Trophoblast cell (in vitro differentiated cells and primary cell): ENCODE results near the gene S100A4.
A peak's percentile ranks its signal among the peaks of the same experiment; 100 is the strongest.
"Not testable (repeated sequence)": the region's sequence is repeated elsewhere in the genome, so short reads cannot be mapped to it uniquely, and the experiment has no call there.

Experiments
- DNase-seq, 2 donors: peaks; one replicate each; pipeline ENCODE4 v3.0.0-alpha.2; 2016
- H2AFZ ChIP-seq: 2 replicates; pipeline ENCODE4 v1.6.1; 2013; ENCODE audit warnings: low read length, moderate library complexity, mild to moderate bottlenecking; ENCODE audit not compliant: insufficient read depth, poor library complexity
- H2AK5ac ChIP-seq: 2 replicates; pipeline ENCODE4 v1.6.1; 2013; ENCODE audit warnings: mild to moderate bottlenecking, low read length
- H2BK120ac ChIP-seq: 2 replicates; pipeline ENCODE4 v1.6.1; 2013; ENCODE audit warnings: low read length, mild to moderate bottlenecking, moderate library complexity; ENCODE audit not compliant: insufficient read depth, poor library complexity
- H2BK12ac ChIP-seq: 2 replicates; pipeline ENCODE4 v1.6.1; 2013; ENCODE audit warnings: mild to moderate bottlenecking, low read length, moderate library complexity
- H2BK5ac ChIP-seq: 2 replicates; pipeline ENCODE4 v1.6.1; 2013; ENCODE audit warnings: low read length, low read depth, moderate library complexity, mild to moderate bottlenecking; ENCODE audit not compliant: poor library complexity
- H3K14ac ChIP-seq: 2 replicates; pipeline ENCODE4 v1.6.1; 2013; ENCODE audit warnings: mild to moderate bottlenecking, low read length
- H3K18ac ChIP-seq: 2 replicates; pipeline ENCODE4 v1.6.1; 2013; ENCODE audit warnings: mild to moderate bottlenecking, low read length
- H3K23ac ChIP-seq: 2 replicates; pipeline ENCODE4 v1.6.1; 2013; ENCODE audit warnings: low read length
- H3K27ac ChIP-seq: 2 replicates; pipeline ENCODE4 v1.5.1; 2013; ENCODE audit warnings: low read depth, mild to moderate bottlenecking, inconsistent platforms, low read length, moderate library complexity
- H3K27me3 ChIP-seq: 2 replicates; pipeline ENCODE4 v1.6.1; 2013; ENCODE audit warnings: inconsistent platforms, mild to moderate bottlenecking, low read length, moderate library complexity; ENCODE audit not compliant: insufficient read depth
- H3K36me3 ChIP-seq, 2 experiments: 1 replicate in 1 of 2; 2 replicates in 1 of 2; pipeline ENCODE4 v1.6.1; 2013; ENCODE audit warnings: low read length in 2 of 2, mild to moderate bottlenecking in 2 of 2, moderate library complexity in 1 of 2; ENCODE audit not compliant: insufficient read depth in 2 of 2, control insufficient read depth in 1 of 2
- H3K4ac ChIP-seq: 2 replicates; pipeline ENCODE4 v1.6.1; 2013; ENCODE audit warnings: low read depth, mild to moderate bottlenecking, low read length, moderate library complexity
- H3K4me1 ChIP-seq, 2 experiments: 1 replicate in 1 of 2; 2 replicates in 1 of 2; pipeline ENCODE4 v1.6.1; 2013; ENCODE audit warnings: low read length in 2 of 2, mild to moderate bottlenecking in 2 of 2, moderate library complexity in 1 of 2; ENCODE audit not compliant: insufficient read depth in 2 of 2, control insufficient read depth in 1 of 2
- H3K4me2 ChIP-seq: 2 replicates; pipeline ENCODE4 v1.6.1; 2013; ENCODE audit warnings: inconsistent platforms, mild to moderate bottlenecking, low read length, moderate library complexity
- H3K4me3 ChIP-seq: 2 replicates; pipeline ENCODE4 v1.5.1; 2013; ENCODE audit warnings: mild to moderate bottlenecking, low read depth, low read length, inconsistent platforms
- H3K79me1 ChIP-seq: one replicate; pipeline ENCODE4 v1.6.1; 2013; ENCODE audit warnings: low read length
- H3K79me2 ChIP-seq: 2 replicates; pipeline ENCODE4 v1.6.1; 2013; ENCODE audit warnings: low read length, mild to moderate bottlenecking; ENCODE audit not compliant: control insufficient read depth, insufficient read depth, poor library complexity
- H3K9ac ChIP-seq: 2 replicates; pipeline ENCODE4 v1.6.1; 2013; ENCODE audit warnings: mild to moderate bottlenecking, low read length
- H3K9me3 ChIP-seq: 2 replicates; pipeline ENCODE4 v1.6.1; 2013; ENCODE audit warnings: low read depth, mild to moderate bottlenecking, control low read depth, inconsistent platforms, low read length; ENCODE audit not compliant: insufficient read depth
- H4K12ac ChIP-seq: 2 replicates; pipeline ENCODE4 v1.6.1; 2013; ENCODE audit warnings: low read depth, mild to moderate bottlenecking, low read length, moderate library complexity
- H4K8ac ChIP-seq: 2 replicates; pipeline ENCODE4 v1.6.1; 2013; ENCODE audit warnings: low read depth, mild to moderate bottlenecking, low read length, moderate library complexity
- H4K91ac ChIP-seq: one replicate; pipeline ENCODE4 v1.6.1; 2013; ENCODE audit warnings: low read depth, mild to moderate bottlenecking, low read length, moderate library complexity
- WGBS: extraction: QIAGEN DNeasy Blood & Tissue Kit; methylation state at CpG from one replicate; pipeline ENCODE4 v1.1.7; 2013; ENCODE audit warnings: missing lambda C conversion rate; ENCODE audit not compliant: insufficient read length, insufficient coverage; ENCODE audit errors: extremely low coverage; 5-methylcytosine and 5-hydroxymethylcytosine counted together

Gene S100A4

GRCh38 chr1:153521808-153522207, 23.8 kb downstream of the S100A4 start:
- H3K4me3 ChIP-seq, H4K12ac ChIP-seq, H3K4ac ChIP-seq, H3K27ac ChIP-seq, H2BK12ac ChIP-seq, H3K14ac ChIP-seq, H3K36me3 ChIP-seq, H2AFZ ChIP-seq, H3K79me1 ChIP-seq, H3K18ac ChIP-seq, H3K4me2 ChIP-seq, H3K79me2 ChIP-seq, H4K8ac ChIP-seq, DNase-seq, H2BK5ac ChIP-seq, H3K27me3 ChIP-seq, H4K91ac ChIP-seq, H2BK120ac ChIP-seq, H2AK5ac ChIP-seq, H3K9me3 ChIP-seq, H3K9ac ChIP-seq, H3K23ac ChIP-seq: not testable (repeated sequence)
- peaks cover 18% of the 10 kb centered on the region in 2 experiments for H3K4me1 ChIP-seq
- WGBS: no CpG with 5 or more reads among the region's 37 CpGs

GRCh38 chr1:153520818-153521476, 24.7 kb downstream of the S100A4 start:
- Histone ChIP-seq H4K91ac (peak overlapping the region; percentile 79), H2AK5ac (peak overlapping the region; percentile 64), H3K4ac (peak overlapping the region; percentile 40), H3K4me1 (peaks cover 15 to 17% of the 10 kb centered on the region in 2 experiments), H3K4me3 (no peak overlapping the region), H2BK12ac (peak overlapping the region; percentile 79), H3K36me3 (no peaks in the 10 kb centered on the region), H4K12ac (no peak overlapping the region), H3K4me2 (no peak overlapping the region), H3K79me1 (peaks cover 4% of the 10 kb centered on the region), H2BK120ac (peak overlapping the region; percentile 63), H3K14ac (no peak overlapping the region), H3K18ac (no peak overlapping the region), H3K27me3 (no peaks in the 10 kb centered on the region), H3K79me2 (peaks cover 2% of the 10 kb centered on the region), H3K9me3 (no peaks in the 10 kb centered on the region), H4K8ac (peak overlapping the region; percentile 22), H3K9ac (no peak overlapping the region), H3K27ac (peak overlapping the region; percentile 16), H3K23ac (no peak overlapping the region), H2AFZ (no peak overlapping the region), H2BK5ac (peak overlapping the region; percentile 61)
- DNase-seq: no peak
- WGBS: no CpG with 5 or more reads among the region's 4 CpGs

- not testable (repeated sequence) for H4K12ac ChIP-seq, H3K9ac ChIP-seq
Observed at GRCh38 chr1:153520137-153520691, 25.4 kb downstream of the S100A4 start.

DNA sequence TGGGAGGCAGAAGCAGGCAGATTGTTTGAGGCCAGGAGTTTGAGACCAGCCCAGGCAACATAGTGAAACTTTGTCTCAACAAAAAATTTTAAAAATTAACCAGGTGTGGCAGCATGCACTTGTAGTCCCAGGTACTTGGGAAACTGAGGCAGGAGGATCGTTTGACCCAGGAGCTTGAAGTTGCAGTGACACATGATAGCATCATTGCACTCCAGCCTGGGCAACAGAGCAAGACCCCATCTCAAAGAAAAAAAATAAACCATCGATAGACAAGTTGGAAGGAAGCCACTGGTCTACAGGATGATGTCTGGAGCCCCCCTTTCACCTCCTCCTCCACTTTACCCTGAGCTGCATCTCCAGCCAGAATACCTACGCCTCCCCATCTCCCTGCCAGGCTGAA, 26.4 kb downstream of the S100A4 start:
- H2BK5ac ChIP-seq: no peak overlapping the region
- DNase-seq: no peak
- no peak overlapping the region for H2AFZ ChIP-seq
- H3K9ac ChIP-seq: no peak overlapping the region
- H3K27ac ChIP-seq: no peak overlapping the region
- no peaks in the 10 kb centered on the region for H3K27me3 ChIP-seq
- WGBS: no CpG with 5 or more reads among the region's 3 CpGs
- no peaks in the 10 kb centered on the region for H3K36me3 ChIP-seq
- no peak overlapping the region for H4K8ac ChIP-seq
- H2AK5ac ChIP-seq: no peak overlapping the region
- peaks cover 12 to 17% of the 10 kb centered on the region in 2 experiments for H3K4me1 ChIP-seq
- H3K79me2 ChIP-seq: peaks cover 2% of the 10 kb centered on the region
- H4K12ac ChIP-seq: no peak overlapping the region
- no peak overlapping the region for H2BK120ac ChIP-seq
- peaks cover 4% of the 10 kb centered on the region for H3K79me1 ChIP-seq
- H3K23ac ChIP-seq: no peak overlapping the region
- peak overlapping the region; percentile 1 for H2BK12ac ChIP-seq
- H3K4me2 ChIP-seq: no peak overlapping the region
- no peak overlapping the region for H4K91ac ChIP-seq
- H3K4me3 ChIP-seq: no peak overlapping the region
- no peak overlapping the region for H3K4ac ChIP-seq
- no peak overlapping the region for H3K18ac ChIP-seq
- no peak overlapping the region for H3K14ac ChIP-seq
- no peaks in the 10 kb centered on the region for H3K9me3 ChIP-seq

More at GRCh38 chr1:153520137-153520691, 25.4 kb downstream of the S100A4 start:
- not testable (repeated sequence) for H3K79me2 ChIP-seq, H3K4ac ChIP-seq, H4K91ac ChIP-seq, H4K8ac ChIP-seq, H3K36me3 ChIP-seq, H2AK5ac ChIP-seq, H3K14ac ChIP-seq, H3K79me1 ChIP-seq, H2BK120ac ChIP-seq, DNase-seq, H3K27me3 ChIP-seq, H2BK5ac ChIP-seq, H2AFZ ChIP-seq, H3K23ac ChIP-seq, H3K18ac ChIP-seq, H3K4me2 ChIP-seq, H2BK12ac ChIP-seq, H3K9me3 ChIP-seq, H3K4me3 ChIP-seq, H3K27ac ChIP-seq
- WGBS: no CpG with 5 or more reads among the region's 5 CpGs
- peaks cover 12 to 18% of the 10 kb centered on the region in 2 experiments for H3K4me1 ChIP-seq
